OCI-LY7 (cell line): ENCODE measurements around the gene DCST2. TPM values are rescaled to one million over a fixed set of nuclear protein-coding genes. Genes with fewer than 3 reads are reported as not detected.

Experiments
- BruUV-seq: library from RNA; stranded (reverse); fragments of 400-500 nt; replicated peaks from 2 replicates; lab custom pipeline; 2021; lab: Mats Ljungman, UMichigan
- CTCF ChIA-PET: fragments of 300-600 bp; sonication (Branson Sonifier 250); formaldehyde crosslinking; loops from one replicate; lab custom pipeline; 2022; ENCODE audit warnings: antibody characterized with exemption; ENCODE audit not compliant: unreplicated experiment; lab: Charles Lee
- POLR2A ChIA-PET: fragments of 300-600 bp; sonication (Branson Sonifier 250); formaldehyde crosslinking; loops from one replicate; lab custom pipeline; 2022; ENCODE audit warnings: antibody characterized with exemption; lab: Charles Lee
- DNase-seq: peaks from one replicate; pipeline ENCODE4 v3.0.0-alpha.2; 2015; ENCODE audit warnings: low spot score
- H2AFZ ChIP-seq: fragments of 200-600 bp; sonication (generic), shearing (Covaris generic); 2 replicates; pipeline ENCODE4 v1.6.1; 2014; ENCODE audit warnings: mild to moderate bottlenecking, antibody characterized with exemption, low read length, moderate library complexity
- H3K27ac ChIP-seq: fragments of 200-600 bp; sonication (generic); 2 replicates; pipeline ENCODE4 v1.5.1; 2014; ENCODE audit warnings: mixed run types, low read depth, mild to moderate bottlenecking, moderate library complexity, low read length, inconsistent platforms; ENCODE audit not compliant: poor library complexity, severe bottlenecking
- H3K36me3 ChIP-seq: fragments of 200-600 bp; sonication (generic); 2 replicates; pipeline ENCODE4 v1.6.1; 2014; ENCODE audit warnings: mild to moderate bottlenecking, antibody characterized with exemption, low read length, moderate library complexity, mixed read lengths; ENCODE audit not compliant: insufficient read depth
- H3K4me1 ChIP-seq: fragments of 200-600 bp; sonication (generic); 2 replicates; pipeline ENCODE4 v1.5.1; 2014; ENCODE audit warnings: mild to moderate bottlenecking, low read length; ENCODE audit not compliant: insufficient read depth, poor library complexity, severe bottlenecking
- H3K4me2 ChIP-seq: fragments of 200-600 bp; sonication (generic); 2 replicates; pipeline ENCODE4 v1.6.1; 2014; ENCODE audit warnings: mild to moderate bottlenecking, low read length
- H3K4me3 ChIP-seq: fragments of 200-600 bp; sonication (generic); 2 replicates; pipeline ENCODE4 v1.5.1; 2014; ENCODE audit warnings: mild to moderate bottlenecking, low read depth, low read length; ENCODE audit not compliant: poor library complexity, severe bottlenecking
- H3K79me2 ChIP-seq: fragments of 200-600 bp; sonication (generic); 2 replicates; pipeline ENCODE4 v1.6.1; 2016; ENCODE audit warnings: low read depth, mild to moderate bottlenecking, low read length, moderate library complexity, mixed read lengths; ENCODE audit not compliant: insufficient read depth
- H3K9me2 ChIP-seq: fragments of 200-600 bp; sonication (generic); 2 replicates; pipeline ENCODE4 v1.6.1; 2016; ENCODE audit warnings: mild to moderate bottlenecking, low read length, mixed read lengths; ENCODE audit not compliant: insufficient read depth
- H3K9me3 ChIP-seq: fragments of 200-600 bp; sonication (generic); 2 replicates; pipeline ENCODE4 v1.6.1; 2014; ENCODE audit warnings: mild to moderate bottlenecking, mixed run types, low read length, mixed read lengths
- H4K20me1 ChIP-seq: fragments of 200-600 bp; sonication (generic); 2 replicates; pipeline ENCODE4 v1.6.1; 2014; ENCODE audit warnings: mild to moderate bottlenecking, antibody characterized with exemption, low read length, moderate library complexity, mixed read lengths; ENCODE audit not compliant: insufficient read depth
- EZH2phosphoT487 ChIP-seq: fragments of 200-600 bp; sonication (generic); IDR thresholded peaks from 2 replicates; pipeline ENCODE4 v1.6.1; 2018; ENCODE audit warnings: low read depth, borderline replicate concordance, mild to moderate bottlenecking, mixed run types, antibody characterized with exemption, low read length, moderate library complexity, mixed read lengths
- intact Hi-C: fragments of 100-400 bp; cut with micrococcal nuclease; formaldehyde crosslinking; loops from one replicate; pipeline ENCODE4 v1.10.0; 2022; ENCODE audit not compliant: unreplicated experiment
- total RNA-seq, 2 experiments: library from RNA; depleted of rRNA in 1 of 2; stranded (reverse); fragments of >200 nt in 1 of 2; shearing (Covaris generic) in 1 of 2; gene quantifications; 2 replicates each; pipeline ENCODE4 v1.2.3, GENCODE V29; 2014 to 2022
- TF ChIP-seq, protein P1 (sequence below): fragments of 200-600 bp; sonication (generic); conservative IDR thresholded peaks from 2 replicates; pipeline ENCODE4 v1.5.1; 2014; ENCODE audit warnings: mild to moderate bottlenecking, antibody characterized with exemption, low read length, moderate library complexity, mixed read lengths

The DCST2 gene
- total RNA-seq, 2 experiments from 2014 or later: 0.85 to 2.0 TPM

DNA sequence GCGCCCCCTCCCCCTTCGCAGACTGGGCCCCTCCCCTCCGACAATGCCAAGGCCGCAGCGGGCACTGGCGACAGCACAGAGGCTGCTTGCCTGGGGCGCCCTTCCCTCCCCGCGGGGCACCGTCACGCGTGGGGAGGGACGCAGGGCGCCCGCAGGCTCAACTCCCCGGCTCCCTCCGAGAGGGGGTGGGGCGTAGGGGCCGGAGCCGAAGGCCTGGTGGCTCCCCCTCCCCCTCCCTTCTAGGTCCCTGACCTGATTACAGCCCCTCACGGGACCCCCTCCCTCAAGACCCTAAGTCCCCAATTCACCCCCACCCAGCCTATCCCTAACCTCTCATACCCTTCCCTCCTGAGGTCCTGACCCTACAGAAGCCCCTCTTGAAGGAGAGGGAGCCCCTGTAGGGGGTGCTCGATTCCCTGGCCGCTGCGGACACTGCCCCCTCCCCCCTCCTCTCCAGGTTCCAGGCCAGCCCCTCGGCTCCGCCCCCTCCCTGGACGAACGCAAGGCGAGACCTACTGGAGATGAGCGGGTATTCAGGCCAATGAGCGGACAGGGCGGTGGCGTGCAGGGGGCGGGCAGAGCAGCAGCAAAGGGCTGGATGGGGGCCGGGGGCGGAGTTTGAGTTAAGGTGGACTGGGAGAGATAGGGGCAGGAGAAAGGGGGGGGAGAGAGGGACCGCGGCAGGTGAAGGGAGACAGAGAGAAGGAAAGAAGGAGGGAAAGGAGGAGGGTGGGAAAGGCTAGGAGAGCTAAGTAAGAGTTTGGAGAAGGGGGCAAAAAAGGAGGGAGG, 31.7 kb downstream of the DCST2 start:
- Histone ChIP-seq H3K27ac (peak overlapping the region; percentile 92), H4K20me1 (no peaks in the 10 kb centered on the region), H3K79me2 (peaks cover 10% of the 10 kb centered on the region; the same call in 1 of the 2 replicates), H2AFZ (peak overlapping the region; percentile 79; the same call in 1 of the 2 replicates), H3K9me2 (no peaks in the 10 kb centered on the region), H3K4me3 (peak overlapping the region; percentile 71), H3K4me2 (peak overlapping the region; percentile 94), H3K9me3 (no peaks in the 10 kb centered on the region), H3K4me1 (peaks cover 65% of the 10 kb centered on the region), H3K36me3 (no peaks in the 10 kb centered on the region)
- ChIA-PET POLR2A (interaction anchor here (0.6 to 1.9 kb wide), 3 partner anchors 19 to 50 kb away, joined by 3 to 6 read pairs (median 4); partner anchors contain the start of genes FLAD1 and PBXIP1), CTCF (interaction anchor here (1.7 kb wide), 1 partner anchor 15 kb away, joined by 5 read pairs; no protein-coding TSS in a partner anchor)
- TF ChIP-seq, protein P1, sequence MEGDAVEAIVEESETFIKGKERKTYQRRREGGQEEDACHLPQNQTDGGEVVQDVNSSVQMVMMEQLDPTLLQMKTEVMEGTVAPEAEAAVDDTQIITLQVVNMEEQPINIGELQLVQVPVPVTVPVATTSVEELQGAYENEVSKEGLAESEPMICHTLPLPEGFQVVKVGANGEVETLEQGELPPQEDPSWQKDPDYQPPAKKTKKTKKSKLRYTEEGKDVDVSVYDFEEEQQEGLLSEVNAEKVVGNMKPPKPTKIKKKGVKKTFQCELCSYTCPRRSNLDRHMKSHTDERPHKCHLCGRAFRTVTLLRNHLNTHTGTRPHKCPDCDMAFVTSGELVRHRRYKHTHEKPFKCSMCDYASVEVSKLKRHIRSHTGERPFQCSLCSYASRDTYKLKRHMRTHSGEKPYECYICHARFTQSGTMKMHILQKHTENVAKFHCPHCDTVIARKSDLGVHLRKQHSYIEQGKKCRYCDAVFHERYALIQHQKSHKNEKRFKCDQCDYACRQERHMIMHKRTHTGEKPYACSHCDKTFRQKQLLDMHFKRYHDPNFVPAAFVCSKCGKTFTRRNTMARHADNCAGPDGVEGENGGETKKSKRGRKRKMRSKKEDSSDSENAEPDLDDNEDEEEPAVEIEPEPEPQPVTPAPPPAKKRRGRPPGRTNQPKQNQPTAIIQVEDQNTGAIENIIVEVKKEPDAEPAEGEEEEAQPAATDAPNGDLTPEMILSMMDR: peak; percentile 74
- TF ChIP-seq EZH2phosphoT487: no peak
- no TSS peak for BruUV-seq
- intact Hi-C loops: loop anchor here (1.0 to 5.0 kb wide), 5 partner anchors 15 to 140 kb away; partner anchors contain the start of genes ADAM15 and EFNA4
- DNase-seq: peak; percentile 98

DNA sequence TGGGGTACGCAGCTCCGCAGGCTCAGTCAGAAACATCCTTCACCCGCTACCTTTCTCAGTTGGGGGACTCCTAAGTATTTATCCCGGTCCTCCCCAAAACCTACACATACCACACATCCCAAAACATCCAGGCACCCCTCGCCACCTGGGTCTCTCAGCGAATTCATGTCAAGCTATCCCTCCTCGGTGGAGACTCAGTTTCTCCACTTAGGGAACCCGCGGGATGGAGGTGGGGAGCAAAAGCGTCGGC, 32.2 kb downstream of the DCST2 start:
- H3K9me2 ChIP-seq: no peaks in the 10 kb centered on the region
- H3K79me2 ChIP-seq: peaks cover 10% of the 10 kb centered on the region; the same call in 1 of the 2 replicates
- ChIA-PET POLR2A (interaction anchor here (0.6 to 1.9 kb wide), 3 partner anchors 19 to 50 kb away, joined by 3 to 6 read pairs (median 4); partner anchors contain the start of genes FLAD1 and PBXIP1), CTCF (interaction anchor here (1.7 kb wide), 1 partner anchor 16 kb away, joined by 5 read pairs; no protein-coding TSS in a partner anchor)
- intact Hi-C loops: loop anchor here (1.0 to 5.0 kb wide), 3 partner anchors 50 to 139 kb away; partner anchors contain the start of genes ADAM15 and EFNA4
- TF ChIP-seq, protein P1: no peak
- no peak for TF ChIP-seq EZH2phosphoT487
- H3K4me1 ChIP-seq: peaks cover 60% of the 10 kb centered on the region
- no TSS peak for BruUV-seq
- no peak for DNase-seq
- no peaks in the 10 kb centered on the region for H3K9me3 ChIP-seq
- peak overlapping the region; percentile 71 for H3K4me3 ChIP-seq
- peak overlapping the region; percentile 94 for H3K4me2 ChIP-seq
- peak overlapping the region; percentile 92 for H3K27ac ChIP-seq
- H4K20me1 ChIP-seq: no peaks in the 10 kb centered on the region
- peak overlapping the region; percentile 79 for H2AFZ ChIP-seq
- H3K36me3 ChIP-seq: no peaks in the 10 kb centered on the region
